GM19240 (cell line): ENCODE data around the gene TMEM171.

Experiments
- DNase-seq: peaks from one replicate; pipeline ENCODE4 v3.0.0; 2011; ENCODE audit warnings: low spot score; ENCODE audit not compliant: insufficient read length

The TMEM171 gene

GRCh38 chr5:73151766-73152410 is 31.5 kb downstream of the TMEM171 start:
- no peak for DNase-seq

GRCh38 chr5:73152411-73153388 is 32.3 kb downstream of the TMEM171 start:
- DNase-seq = no peak

GRCh38 chr5:73153513-73153912 is 33.1 kb downstream of the TMEM171 start:
- DNase-seq = no peak

GRCh38 chr5:73154208-73155006 is 34.0 kb downstream of the TMEM171 start:
- DNase-seq = no peak

DNA sequence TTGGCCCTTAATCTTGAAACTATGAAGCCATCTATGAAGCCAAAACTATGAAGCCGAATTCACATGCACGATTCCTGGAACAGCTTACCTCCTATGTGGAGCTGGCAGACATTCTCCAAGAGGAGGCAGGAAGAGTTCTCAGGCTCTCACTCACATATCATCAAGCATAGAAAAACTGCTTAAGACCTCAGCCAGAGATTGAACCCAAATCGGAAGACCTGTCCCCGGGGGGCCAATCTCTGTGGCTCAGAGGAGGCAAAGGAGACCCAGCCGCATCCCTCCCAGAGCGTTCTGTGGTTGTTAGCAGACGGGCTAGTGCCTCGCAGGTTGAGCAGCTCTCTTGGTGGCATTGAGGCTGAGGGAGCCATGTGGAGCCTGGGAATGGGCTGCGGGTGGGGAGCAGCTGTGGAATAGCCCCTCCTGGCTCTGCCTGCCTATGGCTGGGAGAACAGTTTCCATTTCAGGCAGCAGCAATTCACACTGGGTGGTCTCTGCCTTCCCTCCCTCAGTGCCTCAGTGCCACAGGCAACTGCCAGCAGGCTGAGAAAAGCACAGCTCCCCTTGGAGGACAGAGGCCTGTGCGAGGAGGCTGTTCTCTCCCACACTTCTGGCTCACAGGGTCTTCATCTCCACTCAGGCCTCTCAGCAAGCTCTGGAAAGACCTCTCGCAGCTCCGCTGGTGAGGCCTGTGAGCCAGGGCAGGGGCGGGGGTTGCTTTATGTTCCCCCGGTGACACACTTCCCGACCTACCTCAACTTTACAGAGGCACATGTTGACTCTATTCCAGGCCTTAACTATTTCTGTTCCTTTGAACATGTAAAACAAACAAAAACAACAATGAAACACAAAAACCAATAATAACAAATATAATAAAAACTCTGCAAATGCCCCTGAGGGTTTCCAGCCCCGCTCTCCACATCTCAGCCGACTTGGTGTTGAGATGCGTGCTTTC is 35.2 kb downstream of the TMEM171 start:
- no peak for DNase-seq

DNA sequence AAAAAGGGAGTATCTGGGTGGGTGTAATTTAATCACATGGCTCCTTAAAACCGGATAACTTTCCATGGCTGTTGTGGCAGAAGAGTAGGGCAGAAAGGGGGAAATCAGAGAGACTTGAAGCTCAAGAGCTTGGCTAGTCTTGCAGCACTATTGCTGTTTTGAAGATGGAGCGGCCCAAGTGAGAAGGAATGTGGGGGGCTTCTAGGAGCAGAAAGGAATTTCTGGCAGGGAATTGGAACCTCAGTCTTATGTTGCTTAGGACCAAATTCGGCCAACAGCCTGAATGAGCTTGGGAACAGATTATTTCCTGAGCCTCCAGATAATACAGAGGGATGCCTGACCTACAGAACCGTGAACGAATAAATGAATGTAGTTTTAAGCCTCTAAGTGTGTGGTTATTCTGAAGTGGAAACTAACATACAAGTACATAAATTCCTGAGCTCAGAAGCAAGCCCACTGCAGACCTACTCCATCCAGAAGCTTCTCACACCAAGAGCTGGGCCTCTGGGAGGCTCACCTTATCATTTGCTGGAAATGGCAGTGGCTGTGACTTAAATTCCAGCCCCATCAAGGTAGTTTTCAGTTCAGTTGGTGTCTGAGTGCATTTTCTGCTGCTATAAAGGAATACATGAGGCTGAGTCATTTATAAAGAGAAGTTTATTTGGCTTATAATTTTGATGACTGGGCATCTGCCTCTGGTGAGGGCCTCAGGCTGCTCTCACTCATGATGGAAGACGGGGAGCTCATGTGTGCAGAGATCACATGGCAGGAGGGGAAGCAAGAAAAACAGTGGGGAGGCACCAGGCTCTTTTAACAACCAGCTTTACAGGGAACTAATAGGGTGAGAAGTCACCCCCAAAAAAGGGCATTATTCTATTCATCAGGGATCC is 37.3 kb downstream of the TMEM171 start:
- DNase-seq = no peak

GRCh38 chr5:73158313-73158712 is 37.9 kb downstream of the TMEM171 start:
- DNase-seq = no peak

- DNase-seq = no peak
Measured at GRCh38 chr5:73160239-73160671, 39.9 kb downstream of the TMEM171 start.

DNA sequence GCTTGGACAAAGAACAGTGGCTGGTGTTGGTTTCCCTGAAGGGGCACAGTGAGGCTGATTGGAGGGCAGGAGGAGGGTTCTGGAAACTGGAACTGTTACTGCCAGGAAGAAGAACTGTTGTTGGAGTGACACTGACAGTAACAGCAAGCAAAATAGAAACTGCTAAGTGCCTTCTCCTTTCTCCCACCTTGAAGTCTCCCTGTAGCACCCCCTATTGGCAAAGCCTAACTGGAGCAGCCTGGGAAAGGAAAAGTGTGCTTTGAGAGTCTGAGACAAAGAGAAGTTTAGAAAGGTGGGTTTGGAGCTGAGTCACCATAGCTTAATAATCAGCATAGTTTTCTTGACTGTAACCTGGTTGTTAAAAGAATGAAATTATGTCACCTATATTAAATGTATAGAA is 50.1 kb downstream of the TMEM171 start:
- DNase-seq = no peak

GRCh38 chr5:73171495-73171894 is 51.1 kb downstream of the TMEM171 start:
- no peak for DNase-seq

GRCh38 chr5:73172951-73173350 is 52.6 kb downstream of the TMEM171 start, which contains the start of gene TMEM174:
Gene TMEM174, plus strand, starts transcription at chr5:73173193. Its CDS starts 51 bp downstream, at chr5:73173244.
- DNase-seq = no peak

GRCh38 chr5:73174100-73174815 is 53.9 kb downstream of the TMEM171 start:
- DNase-seq = no peak

DNA sequence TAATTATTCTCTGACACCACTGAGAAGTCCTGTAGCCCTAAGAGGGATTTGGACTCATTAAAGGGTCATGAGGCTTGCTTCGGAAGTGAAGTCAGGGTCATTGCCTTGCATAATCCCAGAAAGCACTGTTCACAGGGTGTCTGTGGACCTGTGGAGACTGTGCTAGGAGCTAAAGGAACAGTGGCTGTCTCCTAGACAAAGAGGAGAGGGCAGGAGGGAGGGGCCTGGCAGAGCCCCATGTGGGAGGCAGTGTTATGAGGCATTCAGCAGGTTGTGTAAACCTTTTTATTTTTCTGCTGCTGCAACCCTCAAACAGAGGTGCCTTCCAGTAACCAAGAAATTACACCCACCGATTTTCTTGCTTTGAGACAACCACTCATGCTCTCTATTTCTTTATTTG is 55.9 kb downstream of the TMEM171 start:
- DNase-seq = no peak

- no peak for DNase-seq
Measured at GRCh38 chr5:73178265-73178664, 57.9 kb downstream of the TMEM171 start.

- no peak for DNase-seq
Measured at GRCh38 chr5:73179730-73180129, 59.4 kb downstream of the TMEM171 start.

DNA sequence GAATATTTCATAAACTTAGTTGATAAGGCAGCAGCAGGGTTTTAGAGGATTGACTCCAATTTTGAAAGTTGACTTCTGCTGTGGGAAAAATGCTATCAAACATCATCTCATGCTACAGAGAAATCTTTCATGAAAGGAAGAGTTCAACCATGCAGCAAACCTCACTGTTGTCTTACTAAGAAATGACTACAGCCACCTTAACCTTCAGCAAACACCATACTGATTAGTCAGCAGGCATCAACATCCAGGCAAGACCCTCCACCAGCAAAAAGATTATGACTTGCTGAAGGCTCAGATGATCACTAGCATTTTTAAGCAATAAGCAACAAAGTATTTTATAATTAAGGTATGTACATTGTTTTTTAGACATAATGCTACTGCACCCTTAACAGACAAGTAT is 60.2 kb downstream of the TMEM171 start:
- no peak for DNase-seq
